GM21526 (cell line): Measurements from ENCODE around the gene STK16.

Experiments
- ATAC-seq: cut with Tn5 transposase; IDR thresholded peaks from one replicate; pipeline ENCODE4 v1.9.1; 2021; ENCODE audit warnings: moderate library complexity; ENCODE audit not compliant: unreplicated experiment, low FRiP score

The STK16 gene

GRCh38 chr2:219268294-219268693 is 23.0 kb downstream of the STK16 start:
- ATAC-seq = no peak

GRCh38 chr2:219269362-219270054 is 24.2 kb downstream of the STK16 start:
- no peak for ATAC-seq

- no peak for ATAC-seq
Observed at GRCh38 chr2:219270055-219270372, 24.7 kb downstream of the STK16 start.

GRCh38 chr2:219271021-219271420 is 25.7 kb downstream of the STK16 start:
- no peak for ATAC-seq

- ATAC-seq = no peak
Observed at GRCh38 chr2:219272356-219272755, 27.1 kb downstream of the STK16 start.

GRCh38 chr2:219272995-219273394 is 27.7 kb downstream of the STK16 start:
- ATAC-seq = no peak

- ATAC-seq = no peak
Observed at GRCh38 chr2:219273937-219274336, 28.7 kb downstream of the STK16 start.

- ATAC-seq = no peak
Observed at GRCh38 chr2:219274361-219274921, 29.2 kb downstream of the STK16 start.

GRCh38 chr2:219277703-219278654 is 32.7 kb downstream of the STK16 start:
- no peak for ATAC-seq

- ATAC-seq = no peak
Observed at GRCh38 chr2:219278655-219279150, 33.4 kb downstream of the STK16 start.

- ATAC-seq = peak; percentile 85
Observed at GRCh38 chr2:219279151-219279915, 34.1 kb downstream of the STK16 start, which contains the start of gene DNAJB2. Gene DNAJB2, plus strand, starts transcription at chr2:219279366. Its CDS starts 468 bp downstream, at chr2:219279834.

- no peak for ATAC-seq
Observed at GRCh38 chr2:219279916-219280516, 34.7 kb downstream of the STK16 start.

GRCh38 chr2:219280651-219281050 is 35.4 kb downstream of the STK16 start:
- ATAC-seq = no peak

- ATAC-seq = no peak
Observed at GRCh38 chr2:219281588-219281987, 36.3 kb downstream of the STK16 start.

- no peak for ATAC-seq
Observed at GRCh38 chr2:219282375-219282774, 37.1 kb downstream of the STK16 start.

GRCh38 chr2:219282943-219283581 is 37.8 kb downstream of the STK16 start:
- ATAC-seq = no peak

- no peak for ATAC-seq
Observed at GRCh38 chr2:219284501-219285372, 39.5 kb downstream of the STK16 start.

- ATAC-seq = no peak
Observed at GRCh38 chr2:219285373-219285735, 40.1 kb downstream of the STK16 start.
